ENCODE data around the gene CRYL1.
"Not testable (repeated sequence)": the region's sequence is repeated elsewhere in the genome, so short reads cannot be mapped to it uniquely, and the experiment has no call there.

The CRYL1 gene

DNA sequence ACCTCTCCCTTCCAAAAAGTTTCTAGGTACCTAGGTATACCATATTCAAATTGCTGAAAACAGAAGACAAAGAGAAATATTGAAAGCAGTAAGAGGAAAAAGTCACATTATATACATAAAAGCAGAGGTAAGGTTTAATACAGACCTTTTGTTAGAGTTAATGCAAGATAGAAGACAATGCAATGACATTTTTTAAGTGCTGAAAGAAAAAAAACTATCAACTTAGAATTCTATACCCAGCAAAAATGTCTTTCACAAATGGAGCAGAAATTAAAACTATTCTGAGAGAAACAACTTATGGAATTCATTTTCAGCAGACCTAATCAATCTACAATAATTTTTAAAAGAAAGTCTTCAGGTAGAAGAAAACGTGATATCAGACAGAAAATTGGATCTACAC, 77.2 kb downstream of the CRYL1 start:
- no peak for DNase-seq

DNA sequence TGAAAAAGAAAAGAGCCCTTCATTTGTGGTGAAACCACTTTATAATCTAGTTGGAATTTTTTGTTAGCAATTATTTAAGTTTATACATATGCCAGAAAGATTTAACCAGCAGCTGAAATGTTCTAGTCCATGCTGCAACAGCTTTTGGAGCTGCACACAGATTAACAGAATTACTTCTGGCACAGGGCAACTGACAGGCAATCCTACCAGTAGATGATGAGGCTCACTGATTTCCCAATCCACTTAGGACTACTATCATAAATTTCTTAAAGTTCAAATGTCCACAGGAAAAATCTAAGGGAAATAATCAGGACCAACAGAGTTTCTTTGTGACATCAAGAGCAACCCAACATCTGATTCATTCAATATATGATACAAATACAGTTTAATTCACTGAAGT, 78.8 kb downstream of the CRYL1 start:
- no peak for DNase-seq

DNA sequence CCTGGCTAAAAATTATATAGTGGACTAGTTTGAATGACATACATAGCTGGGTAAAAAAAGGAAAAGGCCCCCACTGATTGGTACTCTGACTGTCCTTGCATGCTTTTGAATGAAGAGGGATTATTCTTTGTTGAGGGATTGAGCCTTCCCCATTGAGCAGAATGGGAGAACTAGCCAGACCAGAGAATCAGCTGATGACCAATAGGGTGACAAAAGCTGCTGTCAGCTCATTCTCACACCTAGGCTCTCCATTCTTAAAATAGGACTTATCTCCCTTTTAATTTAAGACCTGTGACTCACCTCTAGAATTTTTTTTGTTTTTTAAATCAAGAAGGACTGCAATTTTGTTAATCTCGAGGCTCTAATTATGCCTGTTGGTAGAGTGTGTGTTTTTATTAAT, 79.3 kb downstream of the CRYL1 start:
- no peak for DNase-seq

DNA sequence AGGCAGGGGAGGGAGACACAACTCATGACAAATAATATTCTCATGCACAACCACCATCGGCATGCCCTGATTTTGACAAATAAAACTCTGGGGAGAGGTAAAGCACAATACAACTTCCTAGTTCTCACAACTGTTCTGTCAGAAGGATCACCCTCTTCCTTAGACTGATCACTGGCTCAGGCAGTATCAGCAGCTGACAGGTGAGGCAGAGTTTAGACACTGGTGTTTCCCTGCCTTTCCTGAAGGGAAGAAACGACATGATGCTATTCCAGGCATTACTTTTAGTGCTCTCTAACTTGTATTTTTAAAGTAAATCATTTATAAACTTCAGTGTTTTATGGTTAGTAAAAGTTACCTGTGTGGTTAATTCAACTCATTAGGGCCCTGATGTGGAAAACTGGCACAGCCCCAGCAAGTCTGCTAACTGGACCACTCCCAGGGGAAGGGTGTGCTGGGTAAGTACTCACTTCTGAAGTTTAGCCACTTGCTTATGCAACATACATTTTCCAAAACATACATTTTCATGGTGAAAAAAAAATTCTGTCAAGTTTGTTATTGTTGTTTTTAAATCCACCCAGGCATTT, 82.8 kb downstream of the CRYL1 start:
- no peak for DNase-seq

DNA sequence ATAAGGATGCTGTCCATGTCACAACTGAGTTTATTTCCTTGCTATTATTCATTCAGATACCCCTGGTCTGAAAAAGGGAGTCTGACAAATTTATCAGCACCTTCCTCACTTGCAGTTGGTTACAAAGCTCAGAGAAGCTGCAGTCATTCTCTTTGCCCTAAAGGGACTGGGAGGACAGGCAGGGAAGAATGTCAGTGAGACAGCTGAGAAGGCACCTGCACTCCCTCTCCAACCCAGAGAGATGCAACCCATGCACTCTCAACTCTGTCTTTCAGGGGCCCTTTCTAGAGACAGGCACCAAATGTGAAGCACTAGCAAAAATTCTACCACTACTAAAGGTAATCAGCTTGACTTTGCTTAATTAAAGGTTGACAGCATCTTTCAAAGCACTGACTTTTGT, 83.3 kb downstream of the CRYL1 start:
- no peak for DNase-seq

DNA sequence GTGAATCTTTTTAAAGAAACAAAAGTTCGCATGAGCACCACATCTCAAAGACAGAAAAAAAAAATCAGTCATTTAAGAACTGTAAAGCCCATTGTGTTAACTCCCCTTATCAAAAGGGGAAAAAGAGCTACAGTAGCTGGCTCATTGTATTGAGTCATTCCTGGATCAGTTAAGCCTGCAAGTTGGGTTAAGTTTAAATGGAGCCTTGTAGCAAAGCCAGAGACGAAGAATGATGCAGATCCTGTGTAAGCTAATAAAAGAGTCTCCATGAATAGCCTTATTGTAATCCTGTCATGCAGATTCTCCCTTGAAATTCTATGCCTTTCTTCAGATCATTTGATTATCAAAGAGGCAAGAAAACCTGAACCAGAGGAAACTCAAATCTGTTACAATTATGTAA, 83.8 kb downstream of the CRYL1 start:
- DNase-seq, result peak in 1 of 5 experiments; percentile 72

DNA sequence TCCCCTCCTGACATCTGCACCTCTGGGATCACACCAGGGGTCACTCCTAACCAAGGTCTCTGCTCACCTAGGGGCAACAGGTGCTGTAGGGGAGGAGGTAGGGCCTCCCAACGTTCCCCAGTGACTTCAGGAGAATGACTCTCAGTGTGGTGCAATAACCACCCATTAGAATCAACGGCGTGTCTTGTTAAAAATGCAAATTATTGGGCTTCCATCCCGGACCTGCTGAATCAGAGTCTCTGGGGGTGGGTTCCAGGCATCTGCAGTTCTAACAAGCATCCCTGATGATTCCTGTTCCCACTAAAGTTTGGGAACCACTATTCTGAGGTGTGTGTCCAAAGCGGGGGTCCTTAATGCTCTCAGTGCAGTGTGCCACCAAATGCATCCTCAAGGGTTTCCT, 84.6 kb downstream of the CRYL1 start:
- no peak for DNase-seq

DNA sequence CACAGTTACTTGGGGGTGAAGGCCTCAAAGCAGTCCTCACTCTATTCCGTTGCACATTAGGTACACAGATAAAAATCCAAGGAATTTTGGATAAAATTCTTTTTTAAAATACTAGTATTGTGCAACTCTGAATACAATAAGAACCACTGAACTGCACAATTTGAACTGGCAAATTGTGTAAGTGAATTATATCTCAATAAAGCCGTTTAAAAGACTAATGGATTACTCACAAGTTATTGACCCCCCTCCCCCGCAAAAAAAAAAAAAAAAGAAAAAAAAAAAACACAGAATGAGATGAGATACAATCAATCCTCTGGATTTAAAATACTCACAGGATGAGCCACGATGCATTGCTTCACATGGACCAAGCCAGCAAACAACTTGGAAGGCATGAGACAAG, 86.4 kb downstream of the CRYL1 start:
- DNase-seq, result no peak

DNA sequence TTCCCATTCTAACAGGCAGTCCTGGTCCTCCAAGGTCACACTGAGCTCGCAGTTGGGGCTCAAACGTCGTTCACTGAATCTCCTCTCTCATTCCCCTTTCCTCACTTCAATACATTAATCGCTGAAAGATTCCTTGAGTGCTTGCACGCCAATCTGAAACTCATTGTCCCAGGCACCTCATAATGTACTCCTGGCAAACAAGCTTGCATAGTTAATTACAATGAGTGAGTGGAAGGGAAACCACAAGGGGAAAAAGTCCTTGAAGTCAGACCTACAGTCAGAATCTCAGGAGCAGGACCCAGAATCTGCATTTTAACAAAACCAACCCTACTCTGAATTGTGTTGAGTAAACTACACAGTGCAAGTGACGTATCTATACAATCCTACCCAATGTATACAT, 86.9 kb downstream of the CRYL1 start:
- DNase-seq, result no peak

DNA sequence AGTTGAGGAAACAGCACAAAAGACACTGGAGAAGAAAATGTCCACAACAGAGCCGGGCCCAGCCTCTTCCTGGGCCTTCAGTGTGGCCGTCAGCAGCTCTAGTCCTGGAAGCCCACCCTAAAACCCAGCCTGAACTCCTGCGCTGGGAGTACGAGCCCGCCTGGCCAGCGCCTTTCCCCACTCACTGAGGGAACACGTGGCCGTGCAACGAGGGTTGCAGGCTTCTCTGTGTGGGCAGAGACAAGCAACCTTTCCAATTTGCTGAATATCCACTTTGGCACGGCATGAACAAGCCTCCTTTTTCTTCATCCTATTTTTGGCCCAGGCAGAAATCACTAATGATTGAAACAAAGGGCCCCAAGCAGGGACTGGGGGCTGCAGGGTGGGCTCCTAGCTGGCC, 89.2 kb downstream of the CRYL1 start:
- DNase-seq, result no peak

DNA sequence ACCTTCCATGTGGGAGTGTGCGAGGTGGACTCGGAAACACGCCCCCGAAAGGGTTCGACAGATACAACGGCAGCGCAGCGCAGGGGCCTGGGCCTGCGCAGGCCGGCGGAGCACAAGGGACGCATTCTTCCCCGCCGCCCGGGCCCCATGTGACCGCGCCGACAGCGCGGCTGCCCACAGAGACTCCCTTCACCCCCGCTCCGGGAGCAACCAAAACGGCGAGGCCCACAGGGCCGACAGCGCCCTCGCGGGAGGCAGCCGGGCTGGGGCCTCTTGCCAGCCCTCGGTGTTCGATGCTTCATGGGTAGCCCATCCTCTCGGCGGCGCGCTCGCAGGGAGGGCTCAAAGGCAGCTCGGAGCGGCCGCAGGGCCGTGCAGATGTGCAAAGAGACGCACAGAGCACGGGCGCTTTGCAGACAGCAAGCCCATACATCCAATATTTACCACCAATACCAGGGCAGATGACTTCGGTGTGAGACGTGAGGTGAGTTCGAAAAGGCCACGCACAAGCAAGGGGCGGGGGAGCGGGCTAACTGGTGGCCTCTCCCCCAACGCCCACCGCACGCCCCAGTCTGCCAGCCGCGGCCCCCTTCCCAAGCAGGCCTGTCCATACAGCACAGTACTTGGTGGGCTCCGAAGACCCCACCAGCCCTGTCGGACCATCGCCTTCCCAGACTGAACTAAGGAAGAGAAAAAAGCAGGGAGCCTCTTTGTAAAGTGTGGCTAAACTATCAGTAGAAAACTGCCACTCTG, 89.9 kb downstream of the CRYL1 start:
- no peak for DNase-seq

DNA sequence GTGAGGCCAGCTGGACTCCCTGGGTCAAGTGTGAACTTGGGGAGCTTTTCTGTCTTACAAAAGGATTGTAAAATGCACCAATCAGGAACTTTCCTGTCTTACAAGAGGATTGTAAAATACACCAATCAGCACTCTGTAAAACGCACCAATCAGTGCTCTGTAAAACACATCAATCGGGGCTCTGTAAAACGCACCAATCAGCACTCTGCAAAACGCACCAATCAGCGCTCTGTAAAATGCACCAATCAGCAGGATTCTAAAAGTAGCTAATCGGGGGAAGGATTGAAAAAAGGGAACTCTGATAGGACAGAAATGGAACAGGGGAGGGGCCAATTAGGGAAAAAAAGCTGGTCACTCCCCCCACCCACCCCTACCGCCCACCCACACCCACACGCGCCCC, 91.4 kb downstream of the CRYL1 start:
- DNase-seq, result not testable (repeated sequence)

DNA sequence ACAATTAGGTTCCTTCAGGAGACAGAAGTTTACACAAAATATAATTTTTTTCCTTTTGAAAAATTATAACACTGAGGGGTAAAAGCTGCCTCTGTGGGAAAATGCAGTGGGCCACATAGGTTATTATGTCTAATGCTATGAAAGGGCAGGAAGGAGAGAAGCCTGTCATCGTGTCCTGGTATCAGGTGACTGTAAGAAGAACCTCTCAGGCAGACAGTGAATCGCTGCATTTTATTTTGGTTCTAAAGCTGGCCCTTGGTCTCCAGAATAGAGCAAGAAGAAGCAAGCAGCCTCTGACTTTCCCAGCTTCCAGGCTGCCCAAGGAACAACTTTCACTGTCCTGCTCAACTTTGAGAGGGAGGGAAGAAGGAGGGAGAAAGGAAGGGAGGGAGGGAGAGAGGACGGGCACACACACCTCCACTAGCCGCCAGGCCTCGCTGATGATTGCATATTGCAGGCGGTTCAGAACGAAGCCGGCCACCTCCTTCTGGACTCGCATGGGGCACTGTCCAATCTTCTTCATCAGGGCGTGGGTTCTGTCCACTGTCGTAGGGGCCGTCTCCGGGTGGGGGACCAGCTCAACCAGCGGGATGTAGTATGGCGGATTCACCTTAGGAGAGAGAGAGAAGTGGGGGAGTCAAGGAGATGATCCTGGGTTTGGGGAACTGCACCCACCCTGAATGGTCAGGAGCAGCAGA, 93.8 kb downstream of the CRYL1 start:
- DNase-seq, result no peak

DNA sequence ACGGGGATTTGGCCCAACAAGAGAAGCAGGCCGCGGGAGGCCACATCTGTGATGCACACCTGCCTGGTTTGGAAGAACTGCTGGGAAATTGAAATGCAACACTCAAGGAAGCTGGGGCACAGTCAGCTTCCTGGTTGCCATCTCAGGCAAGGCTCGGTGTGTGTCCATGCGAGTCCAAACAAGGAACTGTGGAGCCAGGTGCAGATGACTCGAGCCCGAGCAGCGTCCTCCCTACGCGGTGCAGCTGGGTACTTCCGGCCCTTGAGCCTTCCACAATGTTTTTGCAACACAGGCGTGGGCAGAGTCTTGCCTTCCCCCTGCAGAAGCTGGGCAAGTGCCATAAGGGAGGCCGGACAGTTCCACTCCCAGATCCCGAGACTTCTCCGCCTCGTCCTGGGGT, 94.6 kb downstream of the CRYL1 start:
- DNase-seq, result no peak

DNA sequence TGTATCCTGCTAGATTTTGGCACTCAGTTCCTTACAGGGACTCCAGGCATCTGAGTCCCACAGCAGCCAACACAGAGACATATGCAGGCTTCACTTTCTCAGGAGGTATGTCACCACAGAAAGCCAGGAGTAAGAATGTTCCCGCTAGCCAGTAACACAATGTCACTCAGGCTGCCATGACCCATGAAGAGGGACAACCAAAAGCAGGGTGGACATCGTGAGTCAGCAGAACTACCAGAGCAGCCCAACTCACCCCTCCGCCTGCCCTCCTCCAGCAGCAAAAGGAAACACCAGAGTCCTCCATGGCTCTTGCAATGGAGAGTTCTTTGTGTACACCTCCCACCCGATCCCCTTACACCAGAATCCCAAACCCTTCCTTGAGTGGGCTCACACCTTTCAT, 95.4 kb downstream of the CRYL1 start:
- DNase-seq, result no peak

DNA sequence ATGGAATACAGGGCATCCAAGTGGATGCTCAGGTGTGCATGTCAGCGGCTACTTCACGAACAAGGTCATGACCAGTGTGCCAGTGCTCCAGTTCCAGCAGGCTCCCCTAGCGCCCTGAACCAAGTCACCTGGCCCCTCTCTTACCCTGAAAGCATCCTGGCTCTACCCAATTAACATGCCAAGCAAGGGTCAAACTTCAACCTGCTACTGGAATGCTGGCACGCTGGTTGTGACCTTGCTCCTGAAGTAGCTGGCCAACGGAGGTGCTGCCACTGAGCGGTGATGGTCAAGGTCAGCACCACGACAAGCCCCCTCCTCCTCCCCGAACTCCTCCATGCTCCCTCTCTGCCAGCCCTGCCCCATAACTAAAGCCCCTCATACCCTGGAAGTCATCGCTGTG, 96.0 kb downstream of the CRYL1 start:
- DNase-seq, result no peak

DNA sequence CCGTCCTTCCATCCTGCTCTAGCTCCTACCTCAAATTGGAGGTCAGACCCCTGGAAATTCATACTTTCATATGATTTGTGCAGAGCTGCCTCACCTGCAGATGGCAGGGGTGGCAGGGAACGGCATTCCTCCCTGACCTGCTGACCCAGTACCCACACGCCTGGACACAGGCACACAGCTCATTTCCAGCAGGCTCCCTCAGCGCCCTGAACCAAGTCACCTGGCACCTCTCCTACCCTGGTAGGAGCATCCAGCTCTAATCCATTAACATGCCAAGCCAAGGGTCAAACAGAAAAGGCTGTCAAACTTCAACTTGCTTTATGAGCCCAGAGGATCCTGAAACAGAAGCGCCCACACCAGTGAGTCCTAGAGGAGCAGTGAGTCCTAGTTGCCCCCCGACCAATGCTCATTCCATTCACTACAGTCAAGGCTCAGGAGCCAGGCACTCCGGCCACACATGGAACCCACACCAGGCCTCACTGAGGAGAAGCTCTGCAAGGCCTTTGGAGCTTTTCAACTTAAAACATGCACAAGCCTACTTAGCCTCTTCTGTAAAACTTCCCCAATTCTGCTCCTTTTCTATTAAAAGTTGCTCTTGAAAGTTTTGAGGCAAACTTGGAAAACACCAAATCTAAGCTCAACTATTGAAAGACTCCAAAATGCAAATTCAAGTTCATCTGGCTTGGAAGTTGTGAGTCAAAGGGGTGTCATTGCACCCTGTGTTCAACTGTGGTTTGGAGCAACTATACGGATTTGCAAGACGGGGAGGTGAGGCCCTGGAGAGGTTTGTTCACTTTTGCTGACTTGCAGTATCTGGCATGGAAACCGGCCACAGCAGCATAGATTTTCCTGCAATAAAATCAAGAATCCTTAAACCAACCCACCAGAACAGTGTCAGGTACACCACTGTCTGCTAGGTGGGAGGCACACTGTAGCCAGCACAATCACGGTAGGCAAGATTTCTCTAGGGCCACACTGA, 96.7 kb downstream of the CRYL1 start:
- no peak for DNase-seq

DNA sequence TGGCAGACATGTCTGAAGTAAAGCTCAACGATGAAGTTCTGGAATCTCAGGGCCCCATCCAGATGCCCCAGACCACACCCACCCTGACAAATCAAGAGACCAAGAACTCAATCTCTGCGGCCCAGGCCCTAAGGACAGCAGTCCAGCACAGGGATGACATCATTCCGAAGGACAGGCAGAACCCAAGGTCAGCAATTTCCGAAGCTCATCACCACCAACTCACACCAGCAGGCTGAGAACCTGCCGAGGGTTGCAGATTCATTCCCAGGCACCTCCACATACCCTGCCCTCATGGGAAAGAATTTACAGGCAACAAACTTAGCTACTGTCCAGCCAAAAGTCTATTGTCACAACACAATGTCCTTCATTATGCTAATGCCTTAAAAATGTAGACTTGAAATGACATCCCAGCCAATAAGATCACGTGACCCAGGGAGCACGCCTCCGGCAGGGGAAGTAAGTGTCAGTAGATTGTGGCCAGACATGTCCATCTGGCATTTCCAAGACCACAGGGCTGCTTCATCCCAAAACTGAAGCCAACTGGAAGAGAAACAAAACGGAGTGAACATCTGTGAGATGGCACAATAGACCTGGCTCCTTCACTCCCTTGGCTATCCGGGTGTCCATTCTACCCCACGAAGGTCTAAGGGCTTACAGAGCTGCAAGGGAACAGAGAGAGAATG, 98.8 kb downstream of the CRYL1 start:
- no peak for DNase-seq

DNA sequence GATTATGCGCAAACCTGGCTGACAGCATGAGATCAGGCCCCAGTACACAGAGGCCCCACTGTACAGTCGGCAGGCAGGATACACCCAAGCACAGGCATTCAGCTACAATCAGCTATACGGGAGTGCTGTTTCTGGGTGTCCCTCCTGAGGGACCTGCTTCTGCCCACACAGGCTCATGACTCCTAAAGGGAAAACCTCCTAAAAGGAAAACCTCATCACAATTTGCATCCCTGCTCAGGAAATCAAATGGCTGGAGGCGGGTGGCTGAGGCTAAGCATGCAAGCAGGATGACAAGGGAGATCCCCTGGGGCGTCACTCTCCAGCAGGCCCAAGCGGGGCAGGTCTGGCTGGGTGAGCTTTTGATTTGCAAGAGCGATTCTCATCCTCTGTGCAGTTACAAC, 99.8 kb downstream of the CRYL1 start:
- no peak for DNase-seq

DNA sequence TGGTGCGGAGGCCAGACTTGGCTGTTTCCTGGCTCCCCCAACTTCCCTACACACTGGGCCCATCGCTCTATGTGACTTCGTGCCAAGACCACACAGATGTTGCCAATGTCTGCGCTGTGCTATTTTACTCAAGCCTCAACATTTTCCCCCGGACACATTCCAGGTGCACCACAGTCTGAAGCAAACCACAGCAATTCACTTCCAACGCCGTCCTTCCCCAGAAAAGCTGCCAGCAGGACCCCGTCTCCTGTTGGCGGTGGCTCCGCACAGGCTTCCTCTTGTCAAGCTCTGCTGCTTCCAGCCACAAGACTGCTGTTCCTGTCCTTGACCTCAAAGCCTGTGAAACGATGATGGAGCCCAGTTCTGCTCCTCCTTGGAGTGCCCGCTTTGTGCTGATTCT, 100.7 kb downstream of the CRYL1 start:
- DNase-seq, result no peak

DNA sequence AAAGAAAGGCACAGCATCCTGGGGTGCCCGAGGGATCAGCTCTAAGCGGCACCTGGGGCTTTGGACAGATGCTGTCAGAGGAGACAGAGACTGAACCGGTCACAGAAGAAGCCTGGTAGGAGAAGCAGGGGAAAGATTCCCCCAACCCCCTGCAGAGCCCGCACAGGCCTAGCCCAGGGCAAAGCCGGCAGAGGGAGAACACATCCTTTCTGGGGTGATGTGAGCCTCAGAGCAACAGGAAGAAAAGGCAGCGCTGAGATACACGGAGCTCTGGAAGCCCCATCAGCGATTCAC, 101.2 kb downstream of the CRYL1 start:
- no peak for DNase-seq

DNA sequence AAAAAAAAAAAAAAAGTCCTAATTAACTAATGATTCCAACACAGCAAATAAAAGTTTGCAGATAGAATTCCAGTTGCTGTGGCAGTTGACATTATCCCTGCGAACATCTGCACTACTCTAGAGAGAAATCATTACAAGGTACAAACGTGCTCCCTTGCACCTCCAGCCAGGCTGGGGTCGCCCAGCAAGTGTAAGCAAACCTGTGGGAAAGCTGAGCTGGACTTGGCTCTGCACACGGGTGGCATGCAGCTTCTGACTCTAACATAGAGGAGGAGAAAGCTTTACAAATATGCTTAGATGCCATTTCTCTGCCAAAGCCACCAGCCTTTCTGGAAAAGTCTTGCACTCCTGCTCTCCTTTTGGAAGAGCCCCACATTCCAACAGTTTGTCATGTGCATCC, 103.3 kb downstream of the CRYL1 start:
- no peak for DNase-seq

DNA sequence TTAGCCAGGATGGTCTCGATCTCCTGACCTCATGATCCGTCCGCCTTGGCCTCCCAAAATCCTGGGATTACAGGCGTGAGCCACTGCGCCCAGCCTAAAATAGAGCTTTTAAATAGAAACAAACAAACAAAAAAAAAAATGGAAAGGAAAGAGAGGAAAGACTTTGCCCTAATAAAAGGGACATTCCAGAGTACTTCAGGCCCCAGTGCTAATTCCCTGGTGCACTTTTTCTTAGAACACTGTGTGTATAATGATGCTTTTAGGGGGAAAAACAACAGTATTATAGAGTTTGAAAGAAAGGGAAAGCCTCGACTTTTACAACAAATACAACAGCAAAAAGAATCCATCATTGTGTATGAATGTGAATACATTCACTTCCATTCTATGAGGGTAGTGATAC, 104.7 kb downstream of the CRYL1 start:
- no peak for DNase-seq
